SK-N-SH treated with all-trans-retinoic acid at 6 μM for 48 hours (cell line): ENCODE measurements around the gene CGB2.
"Not testable (repeated sequence)": the region's sequence is repeated elsewhere in the genome, so short reads cannot be mapped to it uniquely, and the experiment has no call there.

Experiments
- OSR1 ChIP-seq: fragments of 250-450 bp; sonication (Bioruptor Pico); IDR thresholded peaks from 2 replicates; pipeline ENCODE4 v1.8.0; 2022; ENCODE audit warnings: moderate library complexity, mild to moderate bottlenecking, inconsistent platforms
- PATZ1 ChIP-seq: fragments of 250-450 bp; sonication (Bioruptor Pico); IDR thresholded peaks from 2 replicates; pipeline ENCODE4 v1.8.0; 2020; ENCODE audit warnings: mild to moderate bottlenecking, moderate library complexity, borderline replicate concordance
- TOX ChIP-seq: fragments of 250-450 bp; sonication (Bioruptor Pico); IDR thresholded peaks from 2 replicates; pipeline ENCODE4 v1.8.0; 2021; ENCODE audit warnings: mild to moderate bottlenecking, moderate library complexity, borderline replicate concordance
- TSHZ2 ChIP-seq: fragments of 250-450 bp; sonication (Bioruptor Pico); IDR thresholded peaks from 2 replicates; pipeline ENCODE4 v1.5.0; 2020; ENCODE audit warnings: mild to moderate bottlenecking, moderate library complexity
- ZC3H10 ChIP-seq: fragments of 250-450 bp; sonication (Bioruptor Pico); IDR thresholded peaks from 2 replicates; pipeline ENCODE4 v1.5.1; 2021; ENCODE audit warnings: mild to moderate bottlenecking, moderate library complexity
- ZFP30 ChIP-seq: fragments of 450-650 bp; formaldehyde crosslinking; IDR thresholded peaks from 2 replicates; pipeline ENCODE4 v1.5.0; 2022; ENCODE audit warnings: mild to moderate bottlenecking, moderate library complexity
- ZNF70 ChIP-seq: fragments of 450-650 bp; formaldehyde crosslinking; IDR thresholded peaks from 2 replicates; pipeline ENCODE4 v1.5.0; 2020; ENCODE audit warnings: mild to moderate bottlenecking, moderate library complexity

GRCh38 chr19:49056902-49057596 is 25.4 kb downstream of the CGB2 start:
- TF ChIP-seq OSR1 (CRISPR knock-in tag); PATZ1 (CRISPR knock-in tag); ZFP30; TSHZ2 (CRISPR knock-in tag); TOX (CRISPR knock-in tag); ZC3H10 (CRISPR knock-in tag); ZNF70: not testable (repeated sequence)
